Stimulated activated CD4-positive, alpha-beta T cell treated with anti-CD3 and anti-CD28 coated beads, Interleukin-2, amount 100 ng/mL, for 48 hours (primary cell): Measurements from ENCODE around the gene TXNRD2.
"Not testable (repeated sequence)": the region's sequence is repeated elsewhere in the genome, so short reads cannot be mapped to it uniquely, and the experiment has no call there.

Source experiments
- DNase-seq, 2 donors: peaks; one replicate each; pipeline ENCODE4 v3.0.0-alpha.2; 2020

The TXNRD2 gene

DNA sequence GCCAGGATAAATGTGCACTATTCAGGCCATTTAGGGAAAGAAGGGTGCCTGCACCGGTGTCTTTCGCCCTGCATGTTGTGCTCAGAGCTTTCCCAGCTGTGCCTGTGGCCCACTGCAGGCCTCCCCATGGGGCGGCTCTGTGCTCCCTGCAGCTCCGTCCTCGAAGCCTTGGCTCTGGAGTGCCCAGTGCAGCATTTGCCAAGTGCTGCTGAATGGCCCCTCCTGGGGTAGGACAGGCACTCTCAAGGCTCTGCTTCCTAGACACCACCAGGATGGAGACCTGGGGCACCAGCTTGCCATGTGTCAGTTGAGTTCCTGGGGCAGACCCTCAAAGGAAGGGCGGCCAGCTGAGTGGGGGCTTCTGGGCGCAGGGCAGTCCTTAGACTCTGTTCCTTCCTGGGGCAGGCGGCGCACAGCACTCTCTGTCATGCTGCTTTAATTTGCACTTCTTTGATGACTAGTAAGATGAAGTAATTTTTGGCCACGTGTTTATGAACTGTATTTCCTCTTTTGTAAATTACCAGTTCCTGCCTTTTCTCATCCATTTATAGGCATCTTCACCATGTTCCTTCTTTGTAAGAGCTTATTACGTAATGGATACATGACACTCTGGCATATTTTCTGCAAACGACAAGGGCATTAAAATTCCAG, 54.9 kb downstream of the TXNRD2 start:
- DNase-seq: no peak

DNA sequence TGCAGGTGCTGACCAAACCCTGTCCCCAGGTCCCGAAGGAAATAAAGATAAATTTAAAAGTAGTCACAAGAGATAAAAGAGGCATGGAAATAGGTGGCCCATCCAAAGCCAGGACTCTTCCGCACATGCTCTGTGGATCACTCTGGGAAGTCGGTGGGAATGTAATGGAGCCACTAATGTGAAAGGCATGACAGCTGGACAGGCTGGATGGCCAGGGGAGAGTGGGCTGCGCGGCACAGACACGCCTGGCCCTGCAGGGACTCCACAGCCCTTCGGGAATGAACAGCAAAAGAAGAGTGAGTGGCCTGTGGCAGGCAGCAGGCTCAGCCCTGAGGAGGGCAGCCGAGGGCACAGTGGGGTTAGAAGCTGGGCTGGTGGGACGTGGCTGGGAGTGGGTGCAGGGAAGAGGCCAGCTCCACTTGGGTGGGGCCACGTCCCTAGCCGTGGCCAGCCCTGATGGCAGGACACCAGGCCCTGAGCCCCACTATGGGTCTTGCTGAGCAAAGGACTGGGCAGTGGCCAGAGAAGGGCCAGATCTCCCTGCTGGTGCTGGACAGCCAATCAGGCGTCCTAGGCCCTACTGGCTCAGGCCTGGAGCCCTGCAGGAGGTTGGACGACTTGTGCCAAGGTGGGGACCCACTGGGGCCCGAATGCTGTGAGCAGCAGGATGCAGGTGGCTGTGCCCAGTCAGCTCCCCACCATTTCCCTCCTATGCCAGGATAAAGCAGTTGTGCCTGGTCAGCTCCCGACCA, 55.6 kb downstream of the TXNRD2 start:
- DNase-seq: no peak

DNA sequence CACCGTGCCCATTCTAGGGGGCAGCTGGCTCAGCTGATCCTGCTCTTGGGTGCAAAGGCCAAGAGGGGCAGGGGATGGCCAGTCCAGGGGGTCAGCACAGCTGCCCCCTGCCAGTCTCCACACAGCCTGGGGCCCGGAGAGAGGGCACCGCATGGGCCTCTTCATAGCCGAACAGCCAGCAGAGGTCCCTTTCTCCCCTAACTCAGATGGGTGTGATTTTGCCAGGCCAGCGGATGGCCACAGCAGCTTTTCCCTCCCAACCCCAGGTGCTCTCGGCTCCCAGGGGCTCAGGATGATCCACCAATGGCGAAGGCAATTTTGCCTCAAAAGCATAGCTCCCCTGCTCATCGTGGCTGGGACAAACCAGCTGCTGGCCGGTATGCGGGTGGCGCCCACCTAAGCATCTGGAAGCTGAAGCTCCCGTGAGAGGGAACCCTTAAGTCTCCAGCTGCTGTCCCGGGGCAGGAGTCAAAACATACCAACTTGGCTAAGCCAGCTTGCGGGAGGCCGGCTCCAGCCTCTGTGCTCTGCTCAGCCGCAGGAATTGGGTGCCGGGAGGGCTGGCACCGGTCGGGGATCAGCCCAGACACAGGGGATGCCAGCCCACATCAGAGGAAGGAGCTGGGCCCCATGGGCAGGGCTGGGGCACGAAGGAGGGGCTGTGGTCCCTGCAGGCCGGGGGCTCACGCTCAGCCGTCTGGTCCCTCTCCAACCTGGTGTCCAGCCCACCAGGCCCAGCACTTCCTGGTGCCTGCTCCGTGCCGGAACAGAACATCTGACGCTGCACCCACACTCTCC, 56.5 kb downstream of the TXNRD2 start:
- DNase-seq: no peak

DNA sequence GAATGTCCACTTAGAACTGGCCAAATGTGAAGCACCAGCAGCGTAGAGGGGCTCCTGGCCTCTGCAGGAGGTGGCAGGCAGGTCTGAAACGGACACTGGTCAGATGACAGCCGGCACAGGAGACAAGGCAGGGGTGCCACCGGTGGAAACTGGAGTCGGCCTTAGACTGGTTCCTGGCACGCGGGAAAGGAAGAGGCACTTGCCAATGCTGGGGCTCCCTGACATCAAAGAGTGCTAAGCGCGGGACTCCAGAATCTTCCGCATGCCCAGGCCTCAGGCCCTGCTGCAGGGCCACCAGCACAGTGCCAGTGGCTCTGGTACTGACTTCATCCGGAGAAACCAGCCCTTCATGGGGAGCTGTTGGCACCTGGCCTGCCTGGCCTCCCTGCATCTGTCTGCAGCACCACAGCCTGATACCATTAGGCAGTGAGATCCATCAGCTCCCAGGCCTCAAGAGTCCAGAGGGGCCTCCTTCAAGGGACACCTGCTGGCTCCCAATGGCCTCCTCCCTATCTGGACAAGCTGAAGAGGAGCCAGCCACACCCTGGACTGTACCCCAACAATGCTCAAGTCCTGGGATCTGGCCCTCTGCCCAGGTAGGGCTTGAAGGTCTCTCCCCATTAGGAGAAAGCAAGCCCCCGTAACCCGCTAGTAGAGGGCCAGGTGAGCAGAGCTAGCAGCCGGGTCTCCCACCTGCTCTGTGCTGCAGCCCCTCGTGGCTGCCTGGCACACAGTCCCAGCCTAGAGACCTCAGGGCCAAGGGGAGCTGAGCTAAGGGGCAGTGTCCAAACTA, 57.3 kb downstream of the TXNRD2 start:
- DNase-seq: no peak

GRCh38 chr22:19883446-19883845, 58.2 kb downstream of the TXNRD2 start:
- not testable (repeated sequence) for DNase-seq

- no peak for DNase-seq
These were observed 58.9 kb downstream of the TXNRD2 start for GRCh38 chr22:19882446-19883381.

DNA sequence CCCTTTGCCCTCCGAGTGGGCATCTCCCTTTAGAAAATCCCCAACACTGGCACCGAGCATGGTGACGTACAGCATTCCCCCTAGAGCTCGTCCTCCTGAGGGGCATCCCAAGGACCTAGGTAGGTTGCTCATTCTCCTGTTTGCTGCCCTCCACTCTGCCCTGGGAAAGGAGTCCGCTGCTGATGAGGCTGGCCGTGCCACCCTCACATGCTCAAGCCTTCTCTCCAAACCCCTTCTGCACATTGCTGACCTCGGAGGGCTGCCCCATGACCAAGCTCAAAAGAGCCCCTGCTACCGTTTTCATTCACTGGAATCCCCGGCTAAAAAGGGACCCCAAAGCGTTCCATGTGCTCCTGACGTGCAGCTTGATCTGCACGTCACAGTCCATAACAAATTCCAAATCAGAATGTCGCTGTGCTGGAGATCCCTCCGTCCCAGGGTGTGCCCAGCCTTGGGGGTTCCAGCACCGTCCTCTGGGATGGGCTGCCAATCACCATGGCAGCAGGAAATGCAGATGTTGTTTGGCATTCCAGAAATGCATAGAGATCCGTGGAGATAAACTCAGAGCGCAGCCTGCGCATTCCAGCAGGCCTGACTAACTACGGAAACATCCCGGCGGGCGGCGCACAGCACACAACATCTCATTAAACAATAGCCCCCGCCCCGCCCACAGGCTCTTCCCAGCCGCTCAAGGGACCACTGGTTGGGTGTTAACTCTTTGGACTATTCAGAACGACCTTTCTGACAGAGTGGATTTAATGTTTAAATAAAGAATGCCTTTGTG, 60.6 kb downstream of the TXNRD2 start:
- DNase-seq: no peak

DNA sequence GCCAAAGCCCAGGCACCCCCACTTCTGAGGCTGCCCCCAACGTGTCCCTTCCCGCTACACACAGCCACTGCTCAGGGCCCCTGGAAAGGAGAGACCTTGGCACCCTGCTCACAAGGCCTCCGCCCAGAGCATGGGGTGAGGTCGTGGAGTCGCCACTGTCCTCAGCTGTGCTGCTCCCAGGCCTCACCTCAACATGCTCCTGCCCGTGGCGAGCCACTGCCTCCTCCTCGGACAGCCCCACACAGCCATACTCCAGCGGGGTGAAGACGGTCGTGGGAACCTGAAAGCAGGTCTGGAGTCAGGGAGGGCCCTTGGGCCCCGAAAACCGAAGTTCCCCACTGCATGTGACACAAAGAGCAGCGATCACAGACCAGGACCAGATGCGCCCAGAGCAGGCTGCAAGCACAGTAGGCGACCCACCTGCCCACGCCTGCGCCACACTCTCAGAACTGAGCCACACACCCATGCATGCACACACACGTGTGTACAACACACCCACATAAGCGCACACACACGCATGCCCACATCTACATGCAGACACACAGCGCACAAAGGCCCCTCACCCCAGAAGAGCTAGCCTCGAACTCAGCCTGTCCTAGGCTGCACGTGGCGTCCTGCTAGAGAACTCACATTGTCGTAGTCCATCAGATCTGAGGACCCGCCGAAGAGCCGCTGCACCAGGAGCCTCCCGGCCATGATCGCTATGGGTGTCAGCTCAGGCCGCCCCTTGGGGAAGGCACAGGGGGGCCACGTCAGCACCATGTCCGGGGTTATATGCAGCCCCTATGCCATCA, 61.4 kb downstream of the TXNRD2 start:
- DNase-seq: no peak

- no peak for DNase-seq
These were observed 62.0 kb downstream of the TXNRD2 start for GRCh38 chr22:19879643-19879991.

GRCh38 chr22:19879246-19879570, 62.4 kb downstream of the TXNRD2 start:
- DNase-seq: no peak

GRCh38 chr22:19878461-19879245, 63.0 kb downstream of the TXNRD2 start:
- DNase-seq: no peak

- DNase-seq: no peak
These were observed 63.8 kb downstream of the TXNRD2 start for GRCh38 chr22:19877626-19878339.

GRCh38 chr22:19876941-19877625, 64.5 kb downstream of the TXNRD2 start:
- DNase-seq: no peak

DNA sequence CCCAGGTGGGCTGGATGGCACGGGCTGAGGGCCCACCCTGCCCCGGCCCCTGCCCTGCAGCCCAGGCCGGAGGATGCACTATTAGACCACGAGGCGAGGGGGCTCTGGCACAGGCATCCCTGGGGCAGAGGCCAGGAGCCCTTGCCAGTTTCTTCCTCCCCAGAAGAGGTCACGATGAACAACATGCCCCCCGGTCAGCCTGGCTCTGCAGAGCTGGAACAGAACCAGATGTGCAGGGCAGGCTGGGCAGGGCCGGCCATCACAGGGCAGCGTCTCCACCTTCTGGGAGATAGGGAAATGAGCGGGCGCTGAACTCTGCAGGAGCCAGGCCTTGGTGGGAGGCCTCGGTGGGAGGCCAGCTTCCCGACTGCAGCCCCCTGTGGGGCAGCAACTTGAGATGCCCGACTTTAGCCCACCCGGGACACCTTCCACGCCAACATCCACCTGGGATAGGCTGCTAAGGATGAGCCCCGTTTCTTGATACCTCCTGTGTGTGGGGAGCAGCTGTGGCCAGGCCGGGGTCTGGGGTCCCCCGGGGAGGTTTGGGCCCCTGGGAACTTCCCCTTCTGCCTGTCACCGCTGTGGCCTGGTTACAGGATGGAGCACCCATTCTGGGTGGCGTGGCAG, 65.2 kb downstream of the TXNRD2 start:
- DNase-seq: no peak

DNA sequence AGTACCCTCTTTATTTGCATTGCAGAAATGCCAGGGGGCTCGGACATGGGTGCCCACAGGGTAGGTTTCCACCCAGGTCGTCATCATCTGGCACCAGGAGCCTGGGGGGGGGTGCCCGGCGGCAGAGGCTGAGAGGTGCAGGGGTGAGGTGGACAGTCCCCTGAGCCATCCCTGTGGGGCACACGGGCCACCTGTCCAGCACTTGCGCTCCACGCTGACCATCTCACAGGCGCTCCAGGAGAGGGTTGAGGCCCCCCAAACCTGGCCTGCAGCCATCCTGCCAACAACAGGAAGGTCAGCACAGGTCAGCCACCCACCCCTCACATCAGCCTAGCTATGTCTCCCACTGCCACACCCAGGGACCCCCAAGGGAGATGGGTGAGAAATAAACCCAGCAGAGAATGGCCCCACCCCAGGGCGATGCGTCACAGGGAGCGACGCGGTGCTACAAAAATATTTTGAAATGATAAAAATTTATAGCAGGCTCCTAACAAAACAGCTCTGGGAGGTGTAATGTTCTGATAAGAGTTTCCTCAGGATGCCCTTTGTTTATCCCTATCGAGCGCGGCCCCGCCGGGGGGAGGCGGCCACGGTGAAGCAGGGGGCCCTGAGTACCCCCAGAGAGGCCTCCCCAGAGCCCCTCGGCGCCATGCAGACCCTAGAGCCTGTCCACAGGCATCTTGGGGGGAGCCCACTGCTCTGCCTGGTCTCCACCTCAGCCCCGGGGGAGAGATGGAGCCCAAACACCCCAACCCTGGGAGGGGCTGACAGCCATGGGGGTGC, 65.9 kb downstream of the TXNRD2 start:
- DNase-seq: no peak

GRCh38 chr22:19875061-19875530, 66.5 kb downstream of the TXNRD2 start:
- DNase-seq: no peak
